GM19438 (cell line): Measurements from ENCODE around the gene MAP2K5.

Source experiments
- ATAC-seq: cut with Tn5 transposase; IDR thresholded peaks from one replicate; pipeline ENCODE4 v1.9.1; 2021; ENCODE audit warnings: low read depth; ENCODE audit not compliant: unreplicated experiment

The MAP2K5 gene

DNA sequence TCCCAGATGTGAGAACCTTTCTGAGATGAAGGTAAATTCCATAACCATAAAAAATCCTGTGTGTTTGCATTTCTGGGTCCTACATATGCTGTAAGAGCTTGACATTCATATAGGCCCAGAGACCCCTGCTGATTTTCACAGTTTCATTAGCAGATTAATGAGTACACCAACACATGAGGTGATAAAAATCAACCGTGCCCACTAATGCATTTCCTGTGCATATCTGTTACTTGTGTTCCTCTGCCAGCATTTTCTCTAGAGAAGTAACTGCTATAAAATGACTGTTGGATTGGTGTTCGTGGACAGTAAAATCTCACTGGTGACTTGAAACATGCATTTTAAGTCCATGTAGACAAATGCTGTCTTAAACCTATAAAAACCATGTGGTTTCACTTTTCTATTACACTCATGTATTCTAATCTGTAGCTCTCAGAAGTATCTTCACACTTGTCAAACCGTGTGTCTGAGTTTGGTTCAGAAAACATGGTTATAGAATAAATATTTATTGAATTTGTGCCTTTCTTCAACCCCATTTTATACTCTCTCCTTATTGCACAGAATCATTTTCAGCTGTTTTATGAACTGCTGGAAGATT is 14.6 kb downstream of the MAP2K5 start:
- no peak for ATAC-seq

DNA sequence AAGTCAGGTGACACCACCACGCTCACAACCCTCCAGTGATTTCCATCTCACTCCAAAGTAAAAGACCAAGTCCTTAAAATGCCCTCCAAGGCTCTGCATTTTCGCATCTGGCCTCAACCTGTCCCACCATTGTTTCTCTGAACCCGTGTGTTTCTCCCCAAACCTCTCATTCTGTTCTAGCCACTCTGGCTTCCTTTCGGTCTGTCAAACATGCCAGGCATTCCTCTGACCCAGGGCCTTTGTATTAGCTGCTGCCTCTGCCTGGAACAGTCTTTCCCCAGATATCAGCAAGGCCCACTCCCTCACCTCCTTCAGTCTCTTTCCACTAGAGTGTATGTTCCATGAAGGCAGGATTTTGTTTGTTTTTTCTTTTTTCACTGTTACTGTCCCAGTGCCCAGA is 16.0 kb downstream of the MAP2K5 start:
- no peak for ATAC-seq

DNA sequence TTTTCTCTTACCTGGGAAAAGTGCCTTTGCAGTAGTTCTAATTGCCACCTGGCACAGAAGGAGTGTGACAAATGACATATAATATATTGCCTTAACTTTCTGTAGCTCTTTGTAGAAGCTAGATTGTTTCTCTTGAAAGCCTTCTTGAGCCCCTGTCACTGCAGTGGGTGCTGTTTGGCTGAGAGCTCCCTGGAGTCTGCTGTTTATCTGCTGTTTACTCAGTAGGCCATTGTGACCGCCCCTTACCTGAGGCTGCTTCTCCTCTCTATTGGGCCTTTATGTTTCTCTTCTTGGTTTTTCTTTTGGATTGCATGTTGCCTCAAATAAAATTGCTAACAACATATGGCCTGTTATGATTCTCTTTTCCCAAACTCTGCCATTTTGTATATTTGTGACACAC is 16.7 kb downstream of the MAP2K5 start:
- ATAC-seq: no peak

DNA sequence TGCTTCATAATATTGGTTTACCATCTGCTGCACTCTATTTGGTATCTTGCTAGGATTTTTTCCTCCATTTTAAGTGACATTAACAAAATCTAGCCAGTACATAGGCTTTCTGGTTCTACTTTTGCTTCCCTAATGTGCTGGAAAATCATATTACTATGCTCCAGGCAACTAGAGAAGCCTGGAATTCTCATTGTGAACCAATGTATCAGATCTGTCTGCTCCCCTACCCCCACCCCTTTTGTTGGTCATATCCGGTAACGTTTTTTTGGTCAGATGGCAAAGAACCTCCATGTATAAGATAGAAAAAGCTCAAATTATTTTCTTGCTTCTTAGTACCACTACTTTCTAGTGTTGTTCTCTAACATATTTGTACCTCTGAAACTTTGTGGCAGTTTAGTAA is 17.1 kb downstream of the MAP2K5 start:
- no peak for ATAC-seq

DNA sequence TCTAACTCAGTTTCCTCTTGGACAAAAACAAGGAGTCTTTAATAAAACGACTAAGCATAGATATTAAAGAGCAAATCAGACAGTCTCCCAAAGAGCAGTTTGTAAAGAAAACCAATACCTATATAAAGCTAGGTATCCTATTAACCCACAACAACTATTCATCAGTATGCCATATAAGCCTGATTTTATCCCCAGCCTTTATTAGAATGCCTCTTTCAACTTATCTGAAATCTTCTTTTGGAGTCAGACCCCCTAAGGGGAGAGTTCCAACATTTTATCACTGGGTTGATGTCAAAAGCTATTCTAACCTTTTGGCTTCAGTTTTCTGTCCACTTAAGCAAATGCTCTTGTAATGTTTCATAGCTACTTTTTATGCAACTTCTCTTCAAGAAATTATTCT is 17.8 kb downstream of the MAP2K5 start:
- no peak for ATAC-seq

DNA sequence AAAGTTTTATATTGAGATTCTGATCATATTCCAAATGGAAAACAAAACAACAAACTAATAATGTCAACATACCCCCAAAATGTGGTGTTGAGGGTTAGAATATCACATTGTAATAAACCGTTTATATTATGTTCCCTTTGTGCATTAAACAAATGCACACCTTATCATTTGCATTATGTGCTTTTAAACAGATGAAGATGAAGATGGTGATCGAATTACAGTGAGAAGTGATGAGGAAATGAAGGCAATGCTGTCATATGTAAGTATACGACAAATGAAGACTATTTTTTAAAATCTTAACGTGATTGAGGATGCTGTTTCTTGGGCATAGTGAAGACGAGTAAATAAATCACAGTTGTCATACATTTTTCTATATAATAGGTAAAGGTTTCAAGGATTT is 20.6 kb downstream of the MAP2K5 start:
- no peak for ATAC-seq

DNA sequence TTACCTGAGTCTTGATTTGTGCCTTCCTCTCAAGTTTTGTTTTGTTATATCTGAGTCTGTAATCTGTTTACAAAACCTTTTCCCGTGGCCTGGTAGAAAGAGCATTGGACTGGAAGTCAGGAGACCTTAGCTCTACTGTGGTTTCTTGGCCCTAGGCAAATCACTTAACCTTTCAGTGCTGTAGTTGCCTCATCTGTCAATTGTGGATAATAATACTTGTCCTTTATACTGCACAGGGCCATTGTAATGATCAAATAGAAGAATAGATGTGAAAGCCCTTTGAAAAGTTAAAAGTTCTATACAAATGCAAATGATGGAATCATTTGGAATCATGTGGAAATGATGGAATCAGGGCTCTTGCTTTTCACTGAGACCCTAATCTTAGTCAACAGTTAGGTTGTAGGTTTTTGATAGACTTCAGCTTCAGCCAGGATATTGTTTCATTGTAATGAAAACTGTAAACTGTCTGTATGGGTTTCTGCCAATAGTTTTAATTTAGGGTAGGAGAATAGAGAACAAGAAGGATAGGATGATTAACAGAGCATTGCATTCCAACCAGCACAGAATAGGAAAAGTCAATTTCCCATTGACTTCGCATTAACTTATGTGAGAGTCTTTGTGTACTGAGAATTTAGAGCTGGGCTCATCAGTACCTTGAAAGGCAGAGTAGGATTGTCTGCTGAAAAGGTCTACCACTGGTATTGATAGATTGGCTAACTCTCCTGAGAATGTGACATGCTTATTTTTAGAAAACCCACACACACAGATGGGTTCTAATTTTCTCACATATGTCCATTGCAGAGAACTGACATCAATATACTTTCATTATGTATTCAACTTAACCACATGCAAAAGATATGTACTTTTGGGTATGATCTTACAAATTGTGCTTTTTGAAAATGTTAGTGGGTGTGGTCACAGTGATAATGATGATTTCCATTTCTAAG is 21.8 kb downstream of the MAP2K5 start:
- peak; percentile 87 for ATAC-seq

DNA sequence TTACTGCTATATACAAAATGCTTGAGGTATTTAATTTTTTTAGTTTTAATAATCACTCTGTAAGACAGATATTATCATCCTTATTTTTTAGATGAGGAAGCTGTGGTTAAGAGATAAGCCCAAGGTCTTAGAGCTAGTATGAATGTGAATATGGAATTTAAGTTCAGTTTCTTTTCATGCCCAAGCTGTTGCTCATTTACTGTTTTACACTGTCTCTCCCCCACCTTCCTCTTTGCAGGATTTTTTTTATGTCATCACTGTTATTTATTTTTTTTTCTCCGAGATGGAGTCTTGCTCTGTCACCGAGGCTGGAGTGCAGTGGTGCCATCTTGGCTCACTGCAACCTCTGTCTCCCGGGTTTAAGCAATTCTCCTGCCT is 22.5 kb downstream of the MAP2K5 start:
- ATAC-seq: peak; percentile 10

DNA sequence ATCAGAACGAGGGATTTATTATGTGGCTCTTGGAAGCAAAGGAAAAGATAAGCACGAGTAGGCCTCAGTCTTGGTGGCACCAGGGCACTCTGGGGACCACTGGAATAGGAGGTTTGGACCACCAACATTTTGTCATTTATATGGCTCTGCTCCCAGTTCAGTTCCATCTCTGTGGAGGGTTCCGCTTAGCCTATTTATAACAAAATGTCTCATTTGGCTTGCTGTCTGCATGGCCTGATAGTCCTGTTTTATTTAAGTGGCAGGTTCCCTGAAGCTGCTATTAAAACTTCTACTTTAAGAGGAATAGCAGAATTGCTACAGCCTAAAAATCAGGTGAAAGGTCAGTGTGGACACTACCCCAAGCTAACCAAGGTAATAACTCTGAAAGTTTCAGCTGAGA is 27.2 kb downstream of the MAP2K5 start:
- no peak for ATAC-seq

DNA sequence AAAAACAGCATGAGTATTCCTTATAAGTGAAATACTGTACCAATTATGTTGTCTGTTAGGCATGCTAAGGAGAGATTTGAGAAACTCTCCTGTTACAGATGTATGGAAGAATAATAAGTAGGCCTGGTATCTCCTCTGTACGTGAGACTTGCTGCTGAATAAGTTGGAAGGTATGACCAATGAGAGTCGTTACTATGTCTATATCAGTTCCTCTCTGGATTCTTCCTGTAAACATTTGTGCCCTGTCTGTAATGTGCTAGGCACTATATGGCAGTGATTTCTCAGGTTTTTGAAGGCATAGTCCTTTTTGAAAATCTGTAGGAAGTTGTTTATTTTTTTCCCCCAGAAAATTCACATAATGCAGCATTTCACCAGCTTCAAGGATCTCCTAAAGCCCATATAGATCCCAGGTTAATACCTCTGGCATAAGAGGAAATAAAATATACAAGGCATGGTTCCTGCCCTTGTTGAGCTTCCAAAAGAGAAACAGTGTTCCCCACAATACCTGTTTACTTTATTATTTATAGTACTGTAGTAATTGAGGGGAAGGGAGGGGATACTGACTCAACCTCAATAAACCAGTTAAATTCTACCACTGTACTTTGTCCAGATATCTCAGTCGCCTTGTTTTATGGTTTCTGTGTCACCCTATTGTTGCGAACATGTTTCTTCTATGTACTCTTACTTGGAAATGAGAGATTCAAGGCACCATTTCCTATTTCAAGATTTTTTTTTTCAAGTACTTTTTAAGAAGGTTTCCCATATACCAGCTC is 28.6 kb downstream of the MAP2K5 start:
- no peak for ATAC-seq

DNA sequence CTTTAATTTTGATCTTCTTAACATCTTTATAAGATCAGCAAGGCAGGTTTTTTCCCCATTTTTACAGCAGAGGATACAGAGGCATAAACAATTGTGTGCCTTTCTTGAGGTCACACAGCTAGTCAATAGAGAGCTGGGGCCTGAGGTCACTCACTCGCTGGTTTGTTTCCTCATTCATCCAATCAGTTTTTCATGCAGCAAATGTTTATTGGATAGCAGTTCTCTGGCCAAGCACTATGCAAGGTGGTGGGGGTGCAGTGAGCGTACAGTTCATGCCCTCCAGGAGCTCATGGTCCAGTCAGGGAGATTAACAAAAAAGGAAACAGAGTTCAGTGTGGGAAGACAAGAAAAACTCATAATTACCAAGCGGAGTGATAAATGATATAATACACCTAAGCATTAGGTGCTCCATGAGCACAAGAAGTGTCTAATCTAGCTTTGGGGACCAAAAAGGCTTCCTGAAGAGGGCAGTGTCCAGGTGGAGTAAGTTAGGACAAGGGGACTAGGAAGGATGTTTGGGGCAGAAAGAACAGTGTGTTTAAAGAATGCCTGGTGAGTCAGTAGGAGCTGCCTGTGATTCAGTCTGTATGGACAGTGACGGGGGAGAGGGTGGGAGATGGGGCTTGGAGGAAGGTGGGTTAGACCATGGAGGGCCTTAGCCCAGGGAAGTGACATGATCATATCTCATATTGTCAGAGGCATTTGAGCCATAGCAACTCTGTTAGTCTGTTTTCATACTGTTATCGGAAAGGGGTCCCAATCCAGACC is 29.3 kb downstream of the MAP2K5 start:
- ATAC-seq: no peak

DNA sequence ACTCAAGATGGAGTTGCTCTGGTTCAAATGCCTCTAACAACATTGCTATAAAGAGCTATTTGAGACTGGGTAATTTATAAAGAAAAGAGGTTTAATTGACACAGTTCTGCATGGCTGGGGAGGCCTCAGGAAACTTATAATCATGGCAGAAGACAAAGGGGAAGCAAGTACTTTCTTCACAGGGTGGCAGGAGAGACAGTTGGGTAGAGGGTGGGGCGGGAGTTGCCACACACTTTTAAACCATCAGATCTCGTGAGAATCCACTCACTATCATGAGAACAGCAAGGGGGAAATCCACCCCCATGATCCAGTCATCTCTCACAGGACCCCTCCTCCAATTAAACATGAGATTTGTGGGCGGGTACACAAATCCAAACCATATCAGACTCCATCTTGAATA is 30.7 kb downstream of the MAP2K5 start:
- no peak for ATAC-seq

DNA sequence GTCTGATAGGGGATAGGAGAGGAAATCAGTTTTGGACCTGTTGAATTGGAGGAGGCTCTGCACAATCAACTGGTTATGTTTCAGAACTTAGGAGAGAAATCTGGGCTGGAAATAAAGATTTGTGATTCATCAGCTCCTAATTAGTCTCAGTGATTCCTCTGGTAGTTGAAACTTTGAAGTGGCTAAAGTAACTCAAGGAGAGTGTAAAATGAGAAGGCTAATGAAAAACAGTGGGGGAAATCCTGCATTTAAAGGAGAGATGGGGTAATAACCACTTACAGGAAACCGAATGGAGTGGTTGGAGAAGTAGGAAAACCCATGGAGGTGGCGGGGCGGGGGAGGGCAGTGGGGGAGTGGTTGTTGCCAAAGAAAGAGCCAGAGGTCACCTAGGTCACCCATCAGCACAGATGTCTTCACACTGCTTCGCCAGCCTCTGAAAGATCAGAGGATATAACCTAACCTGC is 32.6 kb downstream of the MAP2K5 start:
- no peak for ATAC-seq

DNA sequence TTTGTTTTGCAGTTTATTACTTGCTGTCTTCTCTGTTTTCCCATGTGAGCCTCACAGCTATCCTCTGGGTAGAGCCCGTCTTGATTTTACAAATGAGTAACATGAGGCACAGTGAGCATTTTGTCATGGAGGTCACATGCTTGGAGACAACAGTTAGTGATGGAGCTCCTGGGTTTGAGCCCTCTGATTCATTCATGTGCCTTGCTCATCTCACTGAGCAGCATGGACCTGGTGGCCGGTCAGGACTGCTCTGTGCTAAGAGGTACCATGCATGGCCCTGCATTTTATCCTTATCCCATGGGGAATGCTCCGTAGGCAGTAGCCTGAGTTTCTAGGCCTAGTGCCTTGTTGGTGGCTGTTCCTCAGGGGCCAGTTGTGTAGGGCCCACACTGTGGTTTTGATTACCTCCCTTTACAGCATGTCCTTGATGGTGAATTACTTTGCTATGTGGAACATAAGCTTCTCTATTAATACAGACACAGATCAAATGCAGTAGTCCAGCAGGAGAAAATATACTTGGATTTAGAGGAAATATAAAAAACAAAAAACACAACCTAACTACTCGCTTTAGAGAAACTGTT is 35.6 kb downstream of the MAP2K5 start:
- ATAC-seq: no peak

DNA sequence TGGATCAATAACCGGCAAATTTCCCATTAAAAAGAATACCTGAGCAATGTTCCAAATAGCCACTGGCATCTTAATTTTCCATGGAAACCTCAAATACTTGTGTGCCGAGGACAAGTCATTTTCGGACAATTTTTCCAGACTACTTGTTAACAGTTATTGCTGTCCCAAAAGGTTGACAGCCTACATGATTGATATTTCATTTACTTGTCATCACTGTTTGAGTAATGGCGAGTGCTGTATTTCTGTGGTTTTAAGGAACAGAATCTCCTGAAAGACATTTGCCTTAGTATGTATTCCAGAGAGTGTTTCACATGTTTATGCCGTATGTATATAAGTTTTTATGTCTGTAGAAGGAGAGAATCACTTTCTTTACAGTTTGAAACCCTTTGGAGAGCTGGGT is 36.7 kb downstream of the MAP2K5 start:
- no peak for ATAC-seq

DNA sequence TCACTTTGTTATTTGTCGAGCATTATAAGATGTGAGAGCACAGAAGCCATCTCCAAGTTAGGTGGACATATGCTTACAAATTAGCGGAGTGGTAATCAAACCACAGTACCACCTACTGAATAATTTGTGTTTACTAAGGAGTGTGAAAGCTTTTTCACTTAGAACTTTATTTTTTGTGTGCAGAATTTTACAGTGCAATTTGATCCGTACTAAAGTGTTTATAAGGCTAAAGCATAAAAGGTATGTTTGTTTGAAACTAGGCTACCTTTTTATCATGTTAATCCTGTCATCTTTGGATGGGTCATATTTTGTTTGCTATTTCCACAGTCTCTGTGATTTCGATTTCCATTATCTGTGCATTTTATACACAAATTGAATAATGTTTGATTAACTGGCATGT is 37.5 kb downstream of the MAP2K5 start:
- no peak for ATAC-seq

DNA sequence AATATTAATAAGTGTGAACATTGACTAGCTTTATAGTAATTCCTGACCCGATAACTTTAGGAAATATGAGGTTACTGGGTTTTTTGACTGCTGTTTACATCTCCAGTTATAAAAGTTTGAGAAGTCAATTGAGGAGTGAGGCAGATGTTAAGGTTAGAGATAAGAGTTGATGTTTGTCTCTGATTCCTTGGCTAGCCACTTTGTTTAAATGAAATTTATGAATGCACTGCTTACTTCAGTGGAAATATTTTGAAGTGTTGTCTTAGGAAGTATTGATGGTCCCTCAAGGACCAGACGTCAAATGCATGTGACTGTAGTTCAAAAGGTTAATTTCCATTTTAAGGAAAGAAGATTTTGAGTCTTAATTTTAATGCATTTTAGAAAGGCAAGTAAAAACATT is 41.7 kb downstream of the MAP2K5 start:
- ATAC-seq: no peak

DNA sequence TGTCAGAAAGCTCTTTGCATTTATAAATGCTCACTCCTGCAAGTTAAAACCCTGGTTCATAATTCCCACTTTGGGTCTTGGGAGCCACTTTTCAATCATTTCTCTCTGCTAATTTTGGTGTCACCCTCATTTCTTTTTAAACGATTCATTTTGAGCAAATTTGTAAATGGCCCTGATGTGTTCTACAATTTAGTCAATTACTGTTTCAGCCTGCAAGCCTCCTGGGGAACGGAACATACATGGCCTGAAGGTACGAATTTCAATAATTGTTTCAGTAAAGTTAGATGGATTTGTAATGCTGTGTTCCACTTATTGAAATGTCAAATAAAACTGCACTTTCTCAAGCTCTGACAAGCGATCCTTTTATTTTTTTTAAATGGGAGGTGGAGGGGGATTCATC is 43.2 kb downstream of the MAP2K5 start:
- ATAC-seq: no peak

DNA sequence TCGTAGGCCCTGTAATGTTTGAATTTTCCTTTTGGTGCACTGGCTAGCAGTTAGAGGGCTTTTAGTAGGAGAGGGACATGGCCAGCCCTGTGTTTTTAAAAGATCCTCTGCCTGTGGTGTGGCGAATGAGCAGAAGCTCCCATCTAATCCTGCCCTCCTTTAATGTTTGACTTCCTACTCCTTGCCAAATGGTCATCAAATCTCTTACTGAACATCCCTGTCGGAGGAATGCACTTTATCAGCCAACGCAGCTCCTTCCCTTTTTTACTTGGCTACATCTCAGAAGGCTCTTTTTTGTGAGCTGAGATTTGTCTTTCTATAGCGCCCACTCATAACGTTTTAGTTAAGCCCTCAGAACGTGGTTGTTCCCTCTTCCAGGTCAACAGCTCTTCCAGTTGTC is 44.8 kb downstream of the MAP2K5 start:
- no peak for ATAC-seq

DNA sequence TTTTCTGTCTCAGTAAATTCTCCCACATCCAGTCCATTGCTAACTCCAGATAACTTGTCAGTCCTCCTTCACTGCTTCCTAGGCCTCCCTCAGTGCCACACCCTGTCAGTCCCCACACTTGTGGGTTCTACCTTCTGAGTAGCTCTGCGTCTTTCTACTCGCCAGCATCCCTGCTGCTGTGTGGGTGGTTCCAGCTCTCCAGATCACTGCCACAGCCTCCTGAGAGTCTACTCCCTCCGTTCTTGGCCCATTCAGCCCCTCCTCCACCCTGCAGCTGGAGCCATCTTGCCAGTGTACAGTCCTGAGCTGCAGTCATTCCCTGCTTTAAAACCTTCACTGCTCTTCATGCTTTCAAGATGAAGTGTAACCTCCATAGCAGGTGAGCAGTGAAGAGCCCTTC is 45.3 kb downstream of the MAP2K5 start:
- ATAC-seq: no peak
